Suprapubic skin (tissue), 4 donors: ENCODE data around the gene DCDC2.
"Not testable (repeated sequence)": the region's sequence is repeated elsewhere in the genome, so short reads cannot be mapped to it uniquely, and the experiment has no call there.

Source experiments
- EP300 ChIP-seq: sonication (generic); formaldehyde crosslinking; IDR thresholded peaks from one replicate; pipeline ENCODE4 v1.6.1; 2017; ENCODE audit warnings: antibody characterized with exemption
- POLR2A ChIP-seq, 2 donors: fragments of 450-650 bp; IDR thresholded peaks; one replicate each; pipeline ENCODE4 v1.6.1; 2017; ENCODE audit warnings: antibody characterized with exemption in 2 of 2, mild to moderate bottlenecking in 2 of 2, moderate library complexity in 2 of 2
- POLR2AphosphoS5 ChIP-seq, 3 donors: sonication (generic); formaldehyde crosslinking; IDR thresholded peaks; one replicate each; pipeline ENCODE4 v1.6.1; 2017; ENCODE audit warnings: antibody characterized with exemption in 3 of 3
- TF ChIP-seq, protein P1 (sequence below), 2 donors: fragments of 200-600 bp in 1 of 2; fragments of 450-650 bp in 1 of 2; sonication (generic) in 1 of 2; IDR thresholded peaks; one replicate each; pipeline ENCODE4 v1.5.1; 2016 to 2019; ENCODE audit warnings: antibody characterized with exemption in 2 of 2, mild to moderate bottlenecking in 1 of 2, moderate library complexity in 1 of 2

DNA sequence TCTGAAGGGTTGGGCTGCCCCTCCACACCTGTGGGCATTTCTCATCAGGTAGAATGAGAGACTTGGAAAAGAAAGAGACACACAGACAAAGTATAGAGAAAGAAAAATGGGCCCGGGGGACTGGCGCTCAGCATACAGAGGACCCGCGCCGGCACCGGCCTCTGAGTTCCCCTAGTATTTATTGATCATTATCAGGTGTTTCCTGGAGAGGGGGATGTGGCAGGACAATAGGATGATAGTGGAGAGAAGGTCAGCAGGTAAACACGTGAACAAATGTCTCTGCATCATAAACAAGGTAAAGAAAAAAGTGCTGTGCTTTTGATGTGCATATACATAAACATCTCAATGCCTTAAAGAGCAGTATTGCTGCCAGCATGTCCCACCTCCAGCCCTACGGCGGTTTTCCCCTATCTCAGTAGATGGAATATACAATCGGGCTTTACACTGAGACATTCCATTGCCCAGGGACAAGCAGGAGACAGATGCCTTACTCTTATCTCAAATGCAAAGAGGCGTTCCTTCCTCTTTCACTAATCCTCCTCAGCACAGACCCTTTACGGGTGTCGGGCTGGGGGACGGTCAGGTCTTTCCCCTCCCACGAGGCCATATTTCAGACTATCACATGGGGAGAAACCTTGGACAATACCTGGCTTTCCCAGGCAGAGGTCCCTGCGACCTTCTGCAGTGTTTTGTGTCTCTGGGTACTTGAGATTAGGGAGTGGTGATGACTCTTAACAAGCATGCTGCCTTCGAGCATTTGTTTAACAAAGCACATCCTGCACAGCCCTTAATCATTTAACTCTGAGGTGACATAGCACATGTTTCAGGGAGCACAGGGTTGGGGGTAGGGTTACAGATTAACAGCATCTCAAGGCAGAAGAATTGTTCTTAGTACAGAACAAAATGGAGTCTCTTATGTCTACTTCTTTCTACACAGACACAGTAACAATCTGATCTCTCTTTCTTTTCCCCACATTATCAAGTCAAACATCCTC is 42.5 kb upstream of the DCDC2 start:
- TF ChIP-seq, protein P1, sequence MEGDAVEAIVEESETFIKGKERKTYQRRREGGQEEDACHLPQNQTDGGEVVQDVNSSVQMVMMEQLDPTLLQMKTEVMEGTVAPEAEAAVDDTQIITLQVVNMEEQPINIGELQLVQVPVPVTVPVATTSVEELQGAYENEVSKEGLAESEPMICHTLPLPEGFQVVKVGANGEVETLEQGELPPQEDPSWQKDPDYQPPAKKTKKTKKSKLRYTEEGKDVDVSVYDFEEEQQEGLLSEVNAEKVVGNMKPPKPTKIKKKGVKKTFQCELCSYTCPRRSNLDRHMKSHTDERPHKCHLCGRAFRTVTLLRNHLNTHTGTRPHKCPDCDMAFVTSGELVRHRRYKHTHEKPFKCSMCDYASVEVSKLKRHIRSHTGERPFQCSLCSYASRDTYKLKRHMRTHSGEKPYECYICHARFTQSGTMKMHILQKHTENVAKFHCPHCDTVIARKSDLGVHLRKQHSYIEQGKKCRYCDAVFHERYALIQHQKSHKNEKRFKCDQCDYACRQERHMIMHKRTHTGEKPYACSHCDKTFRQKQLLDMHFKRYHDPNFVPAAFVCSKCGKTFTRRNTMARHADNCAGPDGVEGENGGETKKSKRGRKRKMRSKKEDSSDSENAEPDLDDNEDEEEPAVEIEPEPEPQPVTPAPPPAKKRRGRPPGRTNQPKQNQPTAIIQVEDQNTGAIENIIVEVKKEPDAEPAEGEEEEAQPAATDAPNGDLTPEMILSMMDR (IDR thresholded peaks at IDR 0.05), result not testable (repeated sequence)
- not testable (repeated sequence) for TF ChIP-seq POLR2AphosphoS5 (IDR thresholded peaks at IDR 0.05); POLR2A (IDR thresholded peaks at IDR 0.05); EP300
